Loucy (cell line): ENCODE data around the gene HTRA3.

Experiments used
- H2AFZ ChIP-seq: fragments of 200-600 bp; sonication (generic); 2 replicates; pipeline ENCODE4 v1.6.0; 2016; ENCODE audit warnings: antibody characterized with exemption, mild to moderate bottlenecking, low read length, moderate library complexity
- H3F3A ChIP-seq: fragments of 200-600 bp; 2 replicates; pipeline ENCODE4 v1.6.0; 2016; ENCODE audit warnings: antibody characterized with exemption, low read depth, mild to moderate bottlenecking
- H3K27me3 ChIP-seq: fragments of 200-600 bp; sonication (generic); 2 replicates; pipeline ENCODE4 v1.6.1; 2014; ENCODE audit warnings: low read length, mild to moderate bottlenecking; ENCODE audit not compliant: insufficient read depth, poor library complexity, severe bottlenecking
- H3K36me3 ChIP-seq: fragments of 200-600 bp; sonication (generic); 2 replicates; pipeline ENCODE4 v1.6.1; 2016; ENCODE audit warnings: low read length; ENCODE audit not compliant: insufficient read depth
- H3K4me1 ChIP-seq: fragments of 200-600 bp; sonication (generic); 2 replicates; pipeline ENCODE4 v1.5.1; 2014; ENCODE audit warnings: low read length, mild to moderate bottlenecking; ENCODE audit not compliant: insufficient read depth, poor library complexity, severe bottlenecking
- H3K4me2 ChIP-seq: fragments of 200-600 bp; sonication (generic); 2 replicates; pipeline ENCODE4 v1.6.0; 2014; ENCODE audit warnings: antibody characterized with exemption, low read length, low read depth, mild to moderate bottlenecking; ENCODE audit not compliant: poor library complexity, severe bottlenecking
- H3K4me3 ChIP-seq: fragments of 200-600 bp; sonication (generic); 2 replicates; pipeline ENCODE4 v1.5.1; 2014; ENCODE audit warnings: low read length, mild to moderate bottlenecking, mixed read lengths; ENCODE audit not compliant: poor library complexity, severe bottlenecking
- H3K79me2 ChIP-seq: fragments of 200-600 bp; sonication (generic); 2 replicates; pipeline ENCODE4 v1.6.1; 2014; ENCODE audit warnings: low read length; ENCODE audit not compliant: insufficient read depth
- H3K9ac ChIP-seq: fragments of 200-600 bp; sonication (generic); 2 replicates; pipeline ENCODE4 v1.6.0; 2014; ENCODE audit warnings: mild to moderate bottlenecking, low read depth, low read length, moderate library complexity; ENCODE audit not compliant: poor library complexity, severe bottlenecking
- H3K9me2 ChIP-seq: fragments of 200-600 bp; sonication (generic); replicated peaks from 2 replicates; pipeline ENCODE4 v1.6.1; 2016; ENCODE audit warnings: low read depth, low read length, mixed read lengths
- H3K9me3 ChIP-seq: fragments of 200-600 bp; sonication (generic); 2 replicates; pipeline ENCODE4 v1.6.1; 2014; ENCODE audit warnings: mild to moderate bottlenecking, antibody characterized with exemption, low read length, low read depth; ENCODE audit not compliant: insufficient read depth
- H4K20me1 ChIP-seq: fragments of 200-600 bp; sonication (generic); 2 replicates; pipeline ENCODE4 v1.6.0; 2014; ENCODE audit warnings: antibody characterized with exemption, low read length, mild to moderate bottlenecking; ENCODE audit not compliant: insufficient read depth, poor library complexity, severe bottlenecking
- CTCF ChIP-seq: fragments of 200-600 bp; sonication (generic); conservative IDR thresholded peaks from 2 replicates; pipeline ENCODE4 v1.5.1; 2014; ENCODE audit warnings: mild to moderate bottlenecking, antibody characterized with exemption, low read length
- EZH2phosphoT487 ChIP-seq: fragments of 200-600 bp; IDR thresholded peaks from 2 replicates; pipeline ENCODE4 v1.6.1; 2018; ENCODE audit warnings: antibody characterized with exemption, mild to moderate bottlenecking, moderate library complexity, borderline replicate concordance

The HTRA3 gene

DNA sequence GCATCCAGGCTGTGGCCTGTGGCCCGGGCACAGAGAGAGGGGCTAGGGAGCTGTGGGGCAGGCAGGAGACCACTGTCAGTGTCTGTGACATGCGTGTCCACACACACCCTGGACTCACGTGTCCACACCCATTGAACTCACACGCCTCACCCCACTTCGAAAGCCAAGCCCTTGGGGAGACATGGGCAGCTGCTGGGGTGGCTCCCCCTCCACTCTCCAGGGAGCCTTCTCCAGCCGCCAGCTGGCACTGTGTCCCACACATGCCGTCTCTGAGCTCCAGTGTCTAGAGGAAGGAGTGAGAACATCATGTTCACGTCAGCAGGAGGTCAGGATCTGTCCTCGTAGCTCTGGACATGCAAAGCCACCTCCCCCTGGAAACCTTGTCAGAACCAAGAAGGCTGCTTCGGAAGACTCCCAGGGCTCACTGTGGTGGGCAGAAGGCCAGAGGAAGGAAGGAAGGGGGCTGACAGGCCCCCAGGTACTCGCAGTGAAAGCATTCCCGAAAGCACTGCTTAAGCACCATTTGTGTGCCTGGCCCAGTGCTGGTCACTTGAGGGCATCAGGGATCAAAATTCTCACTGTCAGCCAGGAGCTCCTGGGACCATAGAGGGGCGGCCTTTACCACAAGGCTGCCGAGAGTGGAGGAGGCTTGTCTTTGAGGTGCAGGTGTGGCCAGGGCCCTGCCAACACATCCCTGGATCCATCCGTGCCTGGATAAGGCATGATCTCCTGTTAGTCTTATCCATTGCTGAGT lies 61.4 kb downstream of the HTRA3 start:
- no peak overlapping the region for H2AFZ ChIP-seq
- no peak for TF ChIP-seq EZH2phosphoT487
- no peak for TF ChIP-seq CTCF
- H3F3A ChIP-seq = no peaks in the 10 kb centered on the region
- no peaks in the 10 kb centered on the region for H3K4me1 ChIP-seq
- H3K9ac ChIP-seq = no peak overlapping the region
- peaks cover 8% of the 10 kb centered on the region; the same call in 1 of the 2 replicates for H3K9me3 ChIP-seq
- no peaks in the 10 kb centered on the region for H3K36me3 ChIP-seq
- H3K4me3 ChIP-seq = no peak overlapping the region
- no peaks in the 10 kb centered on the region for H3K27me3 ChIP-seq
- H3K4me2 ChIP-seq = no peak overlapping the region
- H3K79me2 ChIP-seq = no peaks in the 10 kb centered on the region
- no peaks in the 10 kb centered on the region for H3K9me2 ChIP-seq
- H4K20me1 ChIP-seq = no peaks in the 10 kb centered on the region

- no peak overlapping the region for H3K9ac ChIP-seq
- no peaks in the 10 kb centered on the region for H3F3A ChIP-seq
- no peak overlapping the region for H3K4me3 ChIP-seq
- H4K20me1 ChIP-seq = no peaks in the 10 kb centered on the region
- no peaks in the 10 kb centered on the region for H3K27me3 ChIP-seq
- no peaks in the 10 kb centered on the region for H3K79me2 ChIP-seq
- TF ChIP-seq CTCF (no peak), EZH2phosphoT487 (no peak)
- H2AFZ ChIP-seq = no peak overlapping the region
- no peaks in the 10 kb centered on the region for H3K4me1 ChIP-seq
- H3K9me3 ChIP-seq = peaks cover 9% of the 10 kb centered on the region; the same call in 1 of the 2 replicates
- H3K36me3 ChIP-seq = no peaks in the 10 kb centered on the region
- no peak overlapping the region for H3K4me2 ChIP-seq
- H3K9me2 ChIP-seq = no peaks in the 10 kb centered on the region
Measured at GRCh38 chr4:8331575-8331955, 62.0 kb downstream of the HTRA3 start.

GRCh38 chr4:8332038-8332857 lies 62.7 kb downstream of the HTRA3 start:
- no peak overlapping the region for H3K4me2 ChIP-seq
- no peak overlapping the region for H3K9ac ChIP-seq
- H3K27me3 ChIP-seq = no peaks in the 10 kb centered on the region
- H4K20me1 ChIP-seq = no peaks in the 10 kb centered on the region
- no peaks in the 10 kb centered on the region for H3K4me1 ChIP-seq
- TF ChIP-seq EZH2phosphoT487 (no peak), CTCF (no peak)
- H3K4me3 ChIP-seq = no peak overlapping the region
- H3K9me2 ChIP-seq = no peaks in the 10 kb centered on the region
- no peak overlapping the region for H2AFZ ChIP-seq
- H3K79me2 ChIP-seq = no peaks in the 10 kb centered on the region
- H3K9me3 ChIP-seq = peaks cover 9% of the 10 kb centered on the region; the same call in 1 of the 2 replicates
- H3K36me3 ChIP-seq = no peaks in the 10 kb centered on the region
- no peaks in the 10 kb centered on the region for H3F3A ChIP-seq
